Mesenchymal stem cell (in vitro differentiated cells and primary cell): ENCODE measurements around the gene LDLRAP1.
"Not testable (repeated sequence)": the region's sequence is repeated elsewhere in the genome, so short reads cannot be mapped to it uniquely, and the experiment has no call there.

Source experiments
- DNase-seq: peaks from one replicate; pipeline ENCODE4 v3.0.0-alpha.2; 2013
- H2AFZ ChIP-seq: one replicate; pipeline ENCODE4 v1.6.1; 2013; ENCODE audit warnings: low read depth, mild to moderate bottlenecking, control low read depth, inconsistent platforms, low read length, moderate library complexity
- H2AK5ac ChIP-seq: 2 replicates; pipeline ENCODE4 v1.6.1; 2013; ENCODE audit warnings: low read length, moderate library complexity, mild to moderate bottlenecking, inconsistent platforms; ENCODE audit not compliant: severe bottlenecking
- H2BK120ac ChIP-seq: one replicate; pipeline ENCODE4 v1.6.1; 2013; ENCODE audit warnings: low read depth, mild to moderate bottlenecking, inconsistent platforms, low read length, moderate library complexity
- H2BK12ac ChIP-seq, 2 experiments: one replicate each; pipeline ENCODE4 v1.6.1; 2013; ENCODE audit warnings: inconsistent platforms in 2 of 2, low read length in 2 of 2, mild to moderate bottlenecking in 2 of 2, moderate library complexity in 2 of 2, control low read depth in 1 of 2
- H2BK15ac ChIP-seq: one replicate; pipeline ENCODE4 v1.6.1; 2013; ENCODE audit warnings: mild to moderate bottlenecking, low read depth, inconsistent platforms; ENCODE audit not compliant: poor library complexity, severe bottlenecking
- H2BK5ac ChIP-seq: 2 replicates; pipeline ENCODE4 v1.6.1; 2013; ENCODE audit warnings: low read depth, mild to moderate bottlenecking, low read length, control low read depth, inconsistent platforms; ENCODE audit not compliant: poor library complexity, severe bottlenecking
- H3K14ac ChIP-seq, 2 experiments: one replicate each; pipeline ENCODE4 v1.6.1; 2013; ENCODE audit warnings: inconsistent platforms in 2 of 2, low read length in 2 of 2, control low read depth in 1 of 2, mild to moderate bottlenecking in 1 of 2, moderate library complexity in 1 of 2
- H3K18ac ChIP-seq, 2 experiments: one replicate each; pipeline ENCODE4 v1.6.1; 2013; ENCODE audit warnings: inconsistent platforms in 2 of 2, low read length in 2 of 2, control low read depth in 1 of 2, low read depth in 1 of 2, mild to moderate bottlenecking in 1 of 2
- H3K23ac ChIP-seq, 2 experiments: one replicate each; pipeline ENCODE4 v1.6.1; 2013; ENCODE audit warnings: inconsistent platforms in 2 of 2, low read length in 2 of 2, mild to moderate bottlenecking in 2 of 2, moderate library complexity in 2 of 2, control low read depth in 1 of 2
- H3K27ac ChIP-seq: 2 replicates; pipeline ENCODE4 v1.5.1; 2013; ENCODE audit warnings: mild to moderate bottlenecking, moderate library complexity, low read length, control low read depth, inconsistent platforms; ENCODE audit not compliant: poor library complexity, severe bottlenecking
- H3K27me3 ChIP-seq, 2 experiments: 2 replicates each; pipeline versions ENCODE4 v1.6.1 to v1.7.0; 2013; ENCODE audit warnings: low read length in 2 of 2, mild to moderate bottlenecking in 2 of 2, moderate library complexity in 2 of 2, control low read depth in 1 of 2, inconsistent platforms in 1 of 2; ENCODE audit not compliant: control insufficient read depth in 1 of 2, insufficient read depth in 1 of 2
- H3K36me3 ChIP-seq, 2 experiments: 2 replicates each; pipeline versions ENCODE4 v1.6.1 to v1.7.0; 2013; ENCODE audit warnings: low read length in 2 of 2, control low read depth in 1 of 2, inconsistent platforms in 1 of 2, low read depth in 1 of 2, mild to moderate bottlenecking in 1 of 2; ENCODE audit not compliant: insufficient read depth in 2 of 2, control insufficient read depth in 1 of 2
- H3K4ac ChIP-seq, 2 experiments: one replicate each; pipeline ENCODE4 v1.6.1; 2013; ENCODE audit warnings: inconsistent platforms in 2 of 2, low read length in 2 of 2, mild to moderate bottlenecking in 2 of 2, moderate library complexity in 2 of 2, control low read depth in 1 of 2, low read depth in 1 of 2
- H3K4me1 ChIP-seq: 2 replicates; pipeline ENCODE4 v1.6.1; 2013; ENCODE audit warnings: low read depth, low read length, control low read depth; ENCODE audit not compliant: control insufficient read depth, insufficient read depth
- H3K4me2 ChIP-seq: 2 replicates; pipeline ENCODE4 v1.6.1; 2013; ENCODE audit warnings: low read length, mild to moderate bottlenecking, inconsistent platforms; ENCODE audit not compliant: poor library complexity, severe bottlenecking
- H3K4me3 ChIP-seq, 2 experiments: 2 replicates each; pipeline versions ENCODE4 v1.5.1 to v1.7.0; 2013; ENCODE audit warnings: low read length in 2 of 2, mild to moderate bottlenecking in 2 of 2, control low read depth in 1 of 2, low read depth in 1 of 2; ENCODE audit not compliant: insufficient read depth in 1 of 2
- H3K79me1 ChIP-seq: replicated peaks from 2 replicates; pipeline ENCODE4 v1.6.1; 2013; ENCODE audit warnings: mild to moderate bottlenecking, control low read depth, low read length, inconsistent platforms; ENCODE audit not compliant: poor library complexity, severe bottlenecking
- H3K9ac ChIP-seq: 2 replicates; pipeline ENCODE4 v1.7.0; 2013; ENCODE audit warnings: mild to moderate bottlenecking, low read length, moderate library complexity
- H3K9me3 ChIP-seq: 2 replicates; pipeline ENCODE4 v1.7.0; 2013; ENCODE audit warnings: mild to moderate bottlenecking, low read length; ENCODE audit not compliant: control insufficient read depth
- H4K8ac ChIP-seq: one replicate; pipeline ENCODE4 v1.6.1; 2013; ENCODE audit warnings: inconsistent platforms, mild to moderate bottlenecking, low read length, moderate library complexity
- H4K91ac ChIP-seq: one replicate; pipeline ENCODE4 v1.6.1; 2013; ENCODE audit warnings: mild to moderate bottlenecking, low read length, inconsistent platforms
- WGBS: methylation state at CpG from one replicate; pipeline ENCODE4 v1.1.7; 2013; ENCODE audit warnings: mixed read lengths; 5-methylcytosine and 5-hydroxymethylcytosine counted together

The LDLRAP1 gene

DNA sequence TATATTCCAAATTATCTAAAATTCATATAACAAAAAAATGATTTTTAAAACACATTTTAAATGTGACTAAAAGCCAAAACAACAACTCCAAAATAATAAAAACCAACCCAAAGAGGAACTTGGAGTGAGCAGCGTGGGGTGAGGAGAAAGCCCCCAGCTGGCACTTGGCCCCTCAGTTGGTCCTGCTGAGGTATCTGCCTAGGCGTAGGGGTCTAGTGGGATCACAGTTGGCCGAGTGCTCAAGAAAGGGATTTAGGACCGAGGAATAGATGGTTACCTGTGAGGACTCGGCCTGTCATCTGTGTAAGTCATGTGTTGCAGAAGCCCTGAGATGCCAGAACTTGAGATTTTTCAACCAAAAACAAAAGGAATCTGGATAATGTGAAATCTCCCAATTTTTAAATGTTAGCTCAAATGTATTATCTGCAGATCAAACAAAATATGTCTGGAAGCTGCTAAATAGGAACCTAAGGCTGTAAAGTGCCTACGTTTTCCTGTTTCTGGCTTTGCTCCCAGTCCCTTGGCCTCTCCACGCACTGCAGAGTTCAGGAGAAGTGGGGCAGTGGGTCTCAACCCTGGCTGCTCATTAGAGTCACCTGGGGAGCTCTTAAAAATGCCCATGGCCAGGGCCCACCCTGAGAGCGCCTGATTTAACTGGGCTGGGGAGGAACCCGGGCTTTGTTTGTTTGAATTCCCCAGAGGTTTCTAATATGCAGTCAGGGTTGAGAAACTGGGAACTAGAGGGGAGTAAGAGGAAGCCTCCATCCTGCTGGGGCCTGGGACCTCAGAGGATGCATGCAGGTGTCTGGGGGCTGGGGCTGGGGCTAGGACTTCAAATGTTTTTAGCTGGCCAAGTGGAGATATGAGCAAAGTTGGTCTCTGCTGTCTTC, 38.5 kb upstream of the LDLRAP1 start:
- Histone ChIP-seq H3K14ac (no peak overlapping the region), H3K4me2 (no peak overlapping the region), H3K18ac (peak overlapping the region in 1 of 2 experiments; percentile 61), H2BK12ac (peak overlapping the region in 1 of 2 experiments; percentile 48), H3K4me3 (no peak overlapping the region), H4K91ac (no peak overlapping the region), H2BK120ac (no peak overlapping the region), H3K36me3 (peaks cover 3 to 11% of the 10 kb centered on the region in 2 experiments), H3K27ac (no peak overlapping the region), H3K9me3 (no peaks in the 10 kb centered on the region), H2BK5ac (no peak overlapping the region), H3K79me1 (no peaks in the 10 kb centered on the region), H3K4ac (no peak overlapping the region), H2AK5ac (no peak overlapping the region), H3K23ac (no peak overlapping the region), H3K27me3 (no peaks in the 10 kb centered on the region), H2BK15ac (no peak overlapping the region), H3K9ac (no peak overlapping the region), H3K4me1 (peaks cover 14% of the 10 kb centered on the region), H4K8ac (peak overlapping the region; percentile 38), H2AFZ (no peak overlapping the region)
- no peak for DNase-seq
- 80% methylated on average over 9 of the region's 9 CpGs for WGBS

DNA sequence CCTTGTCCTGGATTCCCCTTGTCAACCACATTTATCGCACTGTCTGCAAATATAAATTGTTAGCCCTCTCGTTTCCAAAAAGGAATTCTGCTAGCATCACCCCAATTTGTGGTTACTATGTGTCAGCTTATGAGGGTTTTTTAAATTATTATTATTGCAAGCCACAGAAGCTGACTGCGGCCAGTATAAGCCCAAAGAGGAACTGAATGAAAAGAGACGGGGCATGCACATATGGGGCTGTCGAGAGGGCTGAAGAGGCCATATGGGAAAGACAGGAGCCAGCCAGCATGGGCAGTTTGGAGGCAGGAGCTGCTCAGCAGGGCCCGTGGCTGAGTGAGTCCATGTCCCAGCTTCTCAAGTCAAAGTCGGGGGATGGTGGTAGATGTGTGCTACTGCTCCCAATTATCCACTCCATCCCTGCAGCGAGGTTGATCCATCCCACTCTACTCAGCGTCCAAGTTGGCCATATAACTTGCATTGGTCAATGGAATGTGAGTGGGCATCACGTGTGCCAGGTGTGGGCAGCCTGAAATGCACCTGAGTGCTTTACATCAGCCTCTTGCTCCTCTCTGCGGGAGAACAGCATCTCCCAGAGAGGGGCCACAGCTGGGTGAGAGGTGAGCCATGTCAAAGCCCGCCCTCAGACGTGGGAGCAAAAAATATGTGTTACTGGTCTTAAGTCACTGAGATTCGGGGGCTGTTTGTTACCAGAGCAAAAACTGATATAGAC, 37.6 kb upstream of the LDLRAP1 start:
- Histone ChIP-seq H2BK12ac (peak overlapping the region; percentile 43 to 61), H3K4me3 (no peak overlapping the region), H4K91ac (peak overlapping the region; percentile 78), H3K18ac (peak overlapping the region in 1 of 2 experiments; percentile 61), H3K27me3 (no peaks in the 10 kb centered on the region), H2AK5ac (no peak overlapping the region), H3K4me1 (peaks cover 14% of the 10 kb centered on the region), H3K4me2 (no peak overlapping the region), H2AFZ (no peak overlapping the region), H3K27ac (no peak overlapping the region), H3K36me3 (peaks cover 3 to 8% of the 10 kb centered on the region in 2 experiments), H3K23ac (no peak overlapping the region), H3K9ac (no peak overlapping the region), H3K4ac (no peak overlapping the region), H2BK15ac (no peak overlapping the region), H4K8ac (peak overlapping the region; percentile 75), H3K14ac (no peak overlapping the region), H2BK5ac (no peak overlapping the region), H3K9me3 (no peaks in the 10 kb centered on the region), H3K79me1 (no peaks in the 10 kb centered on the region), H2BK120ac (no peak overlapping the region)
- DNase-seq = no peak
- 97% methylated on average over 12 of the region's 14 CpGs for WGBS

GRCh38 chr1:25506566-25507463, 36.6 kb upstream of the LDLRAP1 start:
- not testable (repeated sequence) for H3K27ac ChIP-seq, H3K27me3 ChIP-seq, H3K9ac ChIP-seq, H4K8ac ChIP-seq, H2BK120ac ChIP-seq, H3K36me3 ChIP-seq, H3K4me2 ChIP-seq, DNase-seq, H3K23ac ChIP-seq, H2AFZ ChIP-seq, H2BK5ac ChIP-seq, H3K14ac ChIP-seq, H3K4ac ChIP-seq, H2BK15ac ChIP-seq, H2BK12ac ChIP-seq, H3K9me3 ChIP-seq, H4K91ac ChIP-seq, H3K4me3 ChIP-seq, H3K79me1 ChIP-seq, H2AK5ac ChIP-seq
- WGBS = 48% methylated on average over 31 of the region's 37 CpGs
- H3K4me1 ChIP-seq = peaks cover 11% of the 10 kb centered on the region
- peak overlapping the region in 1 of 2 experiments; percentile 73 for H3K18ac ChIP-seq
